Adipocyte (in vitro differentiated cells): ENCODE results near the gene MUC4.
"Not testable (repeated sequence)": the region's sequence is repeated elsewhere in the genome, so short reads cannot be mapped to it uniquely, and the experiment has no call there.

Experiments
- DNase-seq: peaks from one replicate; pipeline ENCODE4 v3.0.0-alpha.2; 2015; ENCODE audit warnings: low read depth
- H3K27me3 ChIP-seq: replicated peaks from 2 replicates; pipeline ENCODE4 v1.7.0; 2013; ENCODE audit warnings: mild to moderate bottlenecking, low read length, moderate library complexity; ENCODE audit not compliant: control insufficient read depth, insufficient read depth
- H3K36me3 ChIP-seq: 2 replicates; pipeline ENCODE4 v1.7.0; 2013; ENCODE audit warnings: low read length, mild to moderate bottlenecking, moderate library complexity; ENCODE audit not compliant: control insufficient read depth, insufficient read depth, severe bottlenecking
- H3K4me1 ChIP-seq: 2 replicates; pipeline ENCODE4 v1.7.0; 2013; ENCODE audit warnings: mild to moderate bottlenecking, low read length, moderate library complexity; ENCODE audit not compliant: control insufficient read depth, insufficient read depth
- H3K4me3 ChIP-seq: 2 replicates; pipeline ENCODE4 v1.7.0; 2013; ENCODE audit warnings: mild to moderate bottlenecking, low read length, moderate library complexity
- H3K9ac ChIP-seq: 2 replicates; pipeline ENCODE4 v1.7.0; 2013; ENCODE audit warnings: mild to moderate bottlenecking, low read length, moderate library complexity
- H3K9me3 ChIP-seq: 2 replicates; pipeline ENCODE4 v1.7.0; 2013; ENCODE audit warnings: mild to moderate bottlenecking, low read length, moderate library complexity; ENCODE audit not compliant: control insufficient read depth

Gene MUC4

GRCh38 chr3:195818301-195818700, 6.6 kb upstream of the MUC4 start:
- H3K27me3 ChIP-seq: peaks cover 44% of the 10 kb centered on the region
- no peak overlapping the region for H3K4me3 ChIP-seq
- no peak overlapping the region for H3K9ac ChIP-seq
- H3K4me1 ChIP-seq: no peaks in the 10 kb centered on the region
- no peaks in the 10 kb centered on the region for H3K9me3 ChIP-seq
- no peaks in the 10 kb centered on the region for H3K36me3 ChIP-seq
- no peak for DNase-seq

- Histone ChIP-seq H3K36me3 (no peaks in the 10 kb centered on the region), H3K4me3 (no peak overlapping the region), H3K9me3 (no peaks in the 10 kb centered on the region), H3K9ac (no peak overlapping the region), H3K4me1 (no peaks in the 10 kb centered on the region), H3K27me3 (peaks cover 50% of the 10 kb centered on the region)
- no peak for DNase-seq
Measured at GRCh38 chr3:195817578-195818135, 5.9 kb upstream of the MUC4 start.

GRCh38 chr3:195816276-195816913, 4.7 kb upstream of the MUC4 start:
- H3K27me3 ChIP-seq: peaks cover 53% of the 10 kb centered on the region
- DNase-seq, H3K36me3 ChIP-seq: not testable (repeated sequence)

DNA sequence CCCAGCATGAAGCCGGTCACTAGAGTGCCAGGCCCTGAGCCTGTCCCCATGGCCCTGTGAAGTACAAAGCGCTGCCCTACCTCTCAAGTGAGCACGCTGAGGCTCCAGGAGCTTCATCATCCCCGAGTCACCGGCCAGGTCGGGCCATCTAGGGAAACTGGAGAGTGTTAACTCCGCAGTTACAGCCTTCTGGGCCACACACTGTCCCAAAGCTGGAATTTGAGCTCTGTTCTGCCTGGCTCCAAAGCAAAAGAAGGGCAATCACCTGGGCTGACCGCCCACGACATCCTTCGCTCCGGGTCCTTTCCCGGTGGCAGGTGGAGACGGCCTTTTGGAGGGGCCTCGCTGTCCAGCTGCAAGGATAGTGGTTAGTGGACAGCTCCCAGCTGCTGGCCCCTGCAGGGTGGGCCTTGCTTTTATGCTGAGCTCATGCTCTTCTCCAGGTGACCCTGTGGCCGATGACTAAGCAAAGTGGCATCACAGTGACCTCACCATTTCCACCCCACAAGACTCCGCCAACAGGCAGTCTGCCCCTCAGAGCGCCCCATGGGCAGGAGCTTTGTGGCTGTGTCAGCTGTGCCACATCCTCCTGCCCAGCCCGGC, 3.5 kb upstream of the MUC4 start:
- H3K4me3 ChIP-seq: no peak overlapping the region
- no peak for DNase-seq
- H3K9ac ChIP-seq: no peak overlapping the region
- no peaks in the 10 kb centered on the region for H3K4me1 ChIP-seq
- H3K36me3 ChIP-seq: no peaks in the 10 kb centered on the region
- no peaks in the 10 kb centered on the region for H3K9me3 ChIP-seq
- peaks cover 51% of the 10 kb centered on the region for H3K27me3 ChIP-seq

More at GRCh38 chr3:195816276-195816913, 4.7 kb upstream of the MUC4 start:
- not testable (repeated sequence) for H3K4me3 ChIP-seq, H3K9me3 ChIP-seq, H3K9ac ChIP-seq, H3K4me1 ChIP-seq

DNA sequence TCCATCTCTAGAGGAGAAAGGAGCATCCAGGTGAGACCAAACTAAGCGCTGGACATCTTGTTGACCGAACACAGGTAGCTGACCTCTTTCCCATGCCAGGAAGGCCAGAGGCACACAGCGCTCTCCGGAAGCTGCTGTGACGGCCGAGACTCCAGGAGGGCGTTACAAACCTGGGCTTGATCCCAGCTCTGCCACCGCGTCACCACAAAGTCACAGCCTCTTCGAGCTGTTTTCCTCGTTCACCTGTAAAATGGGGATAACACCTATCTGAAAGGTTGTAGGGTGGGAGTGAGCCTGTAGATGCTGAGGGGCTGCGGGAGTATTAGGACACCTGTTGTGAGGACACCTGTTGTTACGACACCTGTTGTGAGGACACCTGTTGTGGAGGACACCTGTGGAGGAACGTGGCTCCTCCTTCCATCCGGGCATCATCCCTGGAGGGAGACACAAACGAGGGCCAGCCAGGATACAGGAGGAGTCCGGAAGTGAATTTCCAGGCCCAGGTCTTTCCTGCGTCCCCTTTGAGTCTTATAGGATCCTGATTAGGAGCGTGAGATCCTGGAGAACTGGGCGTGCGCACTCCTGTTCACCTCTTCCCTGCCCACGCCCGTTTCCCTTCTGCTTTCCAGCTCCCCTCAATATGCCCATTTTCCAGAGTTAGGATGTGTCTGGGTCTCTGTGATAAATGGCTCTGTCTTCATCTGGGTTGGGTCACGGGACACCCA, 2.3 kb upstream of the MUC4 start:
- H3K36me3 ChIP-seq: no peaks in the 10 kb centered on the region
- peaks cover 48% of the 10 kb centered on the region for H3K27me3 ChIP-seq
- H3K9ac ChIP-seq: no peak overlapping the region
- no peaks in the 10 kb centered on the region for H3K9me3 ChIP-seq
- no peak overlapping the region for H3K4me3 ChIP-seq
- H3K4me1 ChIP-seq: no peaks in the 10 kb centered on the region
- no peak for DNase-seq

DNA sequence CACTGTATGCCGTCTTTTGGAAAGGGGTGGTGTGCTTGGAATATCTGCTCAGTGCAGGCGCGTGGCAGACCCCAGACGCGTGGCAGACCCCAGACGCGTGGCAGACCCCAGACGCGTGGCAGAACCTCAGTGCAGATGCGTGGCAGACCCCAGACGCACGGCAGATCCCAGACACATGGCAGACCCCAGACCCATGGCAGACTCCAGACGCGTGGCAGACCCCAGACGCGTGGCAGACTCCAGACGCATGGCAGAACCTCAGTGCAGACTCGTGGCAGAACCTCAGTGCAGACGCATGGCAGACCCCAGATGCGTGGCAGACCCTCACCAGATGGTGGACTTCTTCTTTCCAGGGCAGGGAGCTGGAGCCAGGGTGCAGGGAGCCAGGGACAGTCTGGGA, 637 bp upstream of the MUC4 start:
- DNase-seq: no peak
- Histone ChIP-seq H3K27me3 (peaks cover 49% of the 10 kb centered on the region), H3K4me1 (no peaks in the 10 kb centered on the region), H3K36me3 (no peaks in the 10 kb centered on the region), H3K4me3 (no peak overlapping the region), H3K9me3 (no peaks in the 10 kb centered on the region), H3K9ac (no peak overlapping the region)

- Histone ChIP-seq H3K9me3 (no peaks in the 10 kb centered on the region), H3K27me3 (peaks cover 49% of the 10 kb centered on the region), H3K4me3 (no peak overlapping the region), H3K9ac (no peak overlapping the region), H3K4me1 (no peaks in the 10 kb centered on the region), H3K36me3 (no peaks in the 10 kb centered on the region)
- no peak for DNase-seq
Measured at GRCh38 chr3:195810455-195810845, 1.3 kb downstream of the MUC4 start.

DNA sequence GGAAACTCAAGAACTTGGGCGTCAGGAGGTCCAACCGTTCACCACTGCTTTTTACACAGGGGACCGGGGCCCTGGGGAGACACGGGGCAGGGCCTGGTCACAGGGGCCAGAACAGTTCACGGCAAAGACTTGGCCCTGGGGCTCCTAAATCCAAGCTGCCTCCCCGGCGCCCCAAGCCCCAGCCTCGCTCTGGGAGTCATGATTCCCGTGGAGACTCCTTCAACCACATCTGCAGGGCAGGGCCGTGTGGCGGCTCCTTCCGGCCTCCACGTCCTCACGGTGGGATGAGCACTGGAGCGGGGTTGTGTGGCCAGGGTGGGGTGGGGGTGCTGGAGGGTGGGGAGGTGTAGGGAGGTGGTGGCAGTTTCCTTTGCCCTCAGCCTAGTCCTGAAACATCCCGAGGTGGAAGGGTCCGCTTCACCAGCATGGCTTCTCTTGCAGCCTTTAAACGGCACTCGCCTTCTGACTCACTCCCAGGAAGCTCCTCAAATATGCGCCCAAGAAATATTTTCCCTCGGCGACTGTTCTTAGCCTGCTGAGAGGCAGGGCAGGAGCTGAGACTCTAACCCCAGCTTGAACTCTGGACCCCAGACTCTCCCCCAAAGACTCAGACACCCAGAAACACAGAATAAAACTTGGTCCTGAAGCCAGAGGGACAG, 1.8 kb downstream of the MUC4 start:
- H3K27me3 ChIP-seq: peaks cover 45% of the 10 kb centered on the region
- H3K4me1 ChIP-seq: no peaks in the 10 kb centered on the region
- no peak overlapping the region for H3K4me3 ChIP-seq
- no peaks in the 10 kb centered on the region for H3K9me3 ChIP-seq
- no peaks in the 10 kb centered on the region for H3K36me3 ChIP-seq
- H3K9ac ChIP-seq: no peak overlapping the region
- no peak for DNase-seq

- no peaks in the 10 kb centered on the region for H3K4me1 ChIP-seq
- no peak overlapping the region for H3K9ac ChIP-seq
- H3K4me3 ChIP-seq: no peak overlapping the region
- no peaks in the 10 kb centered on the region for H3K36me3 ChIP-seq
- H3K27me3 ChIP-seq: peaks cover 40% of the 10 kb centered on the region
- no peaks in the 10 kb centered on the region for H3K9me3 ChIP-seq
- DNase-seq: no peak
Measured at GRCh38 chr3:195809291-195809785, 2.4 kb downstream of the MUC4 start.

DNA sequence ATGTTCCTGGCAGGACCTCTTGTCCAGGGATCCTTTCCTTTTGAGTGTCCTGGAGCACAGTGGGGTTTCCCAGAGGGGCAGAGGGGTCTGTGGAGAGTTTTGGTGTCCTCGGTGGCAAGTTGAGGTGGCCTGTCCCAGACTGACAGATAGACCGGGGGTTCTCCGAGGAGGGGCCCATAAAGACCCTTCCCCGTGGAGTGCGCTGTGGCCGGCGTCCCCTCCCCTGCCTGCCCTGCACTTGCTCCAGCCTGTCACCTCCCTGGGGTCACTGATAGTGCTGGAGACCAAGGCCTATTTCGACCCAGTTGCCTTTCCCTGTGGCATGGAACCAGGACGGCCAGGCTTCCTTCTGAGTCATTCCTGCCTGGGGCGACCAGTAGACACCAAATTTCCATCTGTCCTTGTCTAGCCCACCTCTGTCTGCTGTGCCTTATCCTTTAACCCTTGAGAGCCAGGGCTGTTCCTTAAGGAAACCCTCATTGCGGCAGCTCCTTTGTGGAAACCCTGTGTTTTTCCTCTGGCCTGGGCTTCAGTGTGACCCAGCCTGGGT, 2.9 kb downstream of the MUC4 start:
- no peaks in the 10 kb centered on the region for H3K9me3 ChIP-seq
- H3K4me3 ChIP-seq: no peak overlapping the region
- no peaks in the 10 kb centered on the region for H3K36me3 ChIP-seq
- H3K4me1 ChIP-seq: no peaks in the 10 kb centered on the region
- no peak overlapping the region for H3K9ac ChIP-seq
- no peak for DNase-seq
- peaks cover 40% of the 10 kb centered on the region for H3K27me3 ChIP-seq
